HG02943 (cell line): ENCODE data around the gene KRT33A.

Experiments
- ATAC-seq: cut with Tn5 transposase; IDR thresholded peaks from one replicate; pipeline ENCODE4 v1.9.1; 2021; ENCODE audit warnings: mild to moderate bottlenecking, low read depth, moderate library complexity; ENCODE audit not compliant: unreplicated experiment

The KRT33A gene

GRCh38 chr17:41332239-41332638 lies 18.4 kb downstream of the KRT33A start:
- ATAC-seq = no peak

GRCh38 chr17:41331606-41332005 lies 19.0 kb downstream of the KRT33A start:
- no peak for ATAC-seq

GRCh38 chr17:41329279-41329948 lies 21.2 kb downstream of the KRT33A start:
- no peak for ATAC-seq

- no peak for ATAC-seq
Measured at GRCh38 chr17:41328207-41328606, 22.4 kb downstream of the KRT33A start.

- ATAC-seq = no peak
Measured at GRCh38 chr17:41327411-41328120, 23.1 kb downstream of the KRT33A start.

GRCh38 chr17:41326173-41327145 lies 24.2 kb downstream of the KRT33A start:
- no peak for ATAC-seq

GRCh38 chr17:41325611-41326010 lies 25.0 kb downstream of the KRT33A start:
- no peak for ATAC-seq

GRCh38 chr17:41325126-41325525 lies 25.5 kb downstream of the KRT33A start:
- no peak for ATAC-seq

GRCh38 chr17:41324180-41325075 lies 26.2 kb downstream of the KRT33A start:
- ATAC-seq = no peak

- ATAC-seq = no peak
Measured at GRCh38 chr17:41322903-41323895, 27.4 kb downstream of the KRT33A start.

GRCh38 chr17:41322094-41322902 lies 28.3 kb downstream of the KRT33A start:
- ATAC-seq = no peak

GRCh38 chr17:41318231-41318630 lies 32.4 kb downstream of the KRT33A start:
- no peak for ATAC-seq

GRCh38 chr17:41315814-41316445 lies 34.7 kb downstream of the KRT33A start:
- ATAC-seq = no peak

GRCh38 chr17:41315204-41315794 lies 35.3 kb downstream of the KRT33A start, which contains the start of gene KRTAP17-1:
KRTAP17-1 (minus strand) TSS chr17:41315710; CDS start chr17:41315650, 60 bp downstream.
- no peak for ATAC-seq

- ATAC-seq = no peak
Measured at GRCh38 chr17:41311111-41311510, 39.5 kb downstream of the KRT33A start.

GRCh38 chr17:41308918-41309359 lies 41.7 kb downstream of the KRT33A start, which contains the start of gene KRTAP16-1:
KRTAP16-1 (minus strand) TSS chr17:41309309; CDS start chr17:41309253, 56 bp downstream.
- ATAC-seq = peak; percentile 31
